ENCODE results near the gene TMOD1. TPM values are rescaled to one million over a fixed set of nuclear protein-coding genes. Genes with fewer than 3 reads are reported as not detected.

Gene TMOD1
- total RNA-seq, 4 donors from 2014 or later, result 30.0 to 47.0 (median 36.0) TPM

GRCh38 chr9:97534961-97535594, 33.6 kb downstream of the TMOD1 start:
- no peaks in the 10 kb centered on the region for H3K27me3 ChIP-seq
- DNase-seq (ENCODE audit: low spot score in 2 of 2), result no peak
- 89 to 94% methylated on average over 10 of the region's 10 CpGs for WGBS, 2 donors
- H3K4me1 ChIP-seq, result peaks cover 0 to 38% (median 2%) of the 10 kb centered on the region in 4 donors
- peaks cover 0 to 15% (median 0%) of the 10 kb centered on the region in 3 donors for H3K36me3 ChIP-seq
- no peak for TF ChIP-seq POLR2A (IDR thresholded peaks at IDR 0.05)
- TF ChIP-seq CTCF (IDR thresholded peaks at IDR 0.05), result no peak
- TF ChIP-seq EP300 (IDR thresholded peaks at IDR 0.05), result no peak
- H3K9me3 ChIP-seq, result peaks cover 0 to 6% (median 0%) of the 10 kb centered on the region in 4 donors
- H3K4me3 ChIP-seq, result no peak overlapping the region
- peak overlapping the region in 1 of 4 donors; percentile 77 for H3K27ac ChIP-seq

DNA sequence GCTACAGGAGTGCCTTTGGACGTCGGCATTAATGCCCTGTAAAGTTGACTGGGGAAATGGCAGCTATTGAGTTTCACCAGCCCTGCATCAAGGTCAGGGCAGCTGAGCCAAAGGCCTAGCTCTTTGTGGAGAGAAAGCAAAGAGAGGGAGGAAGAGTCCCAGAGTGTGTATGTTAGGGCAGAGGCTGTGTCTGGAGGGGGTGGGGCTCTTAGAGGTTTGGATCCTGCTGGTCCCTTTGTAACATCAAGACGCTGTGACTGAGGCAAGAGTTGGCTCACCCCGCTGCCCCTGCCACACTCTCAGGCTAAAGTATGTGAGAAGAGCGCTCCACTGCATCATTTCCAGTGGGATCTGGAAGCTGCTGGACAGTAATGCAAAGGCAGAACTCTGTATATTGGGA, 34.3 kb downstream of the TMOD1 start:
- peaks cover 0 to 38% (median 2%) of the 10 kb centered on the region in 4 donors for H3K4me1 ChIP-seq
- WGBS, 2 donors, result 53 to 73% methylated on average over 5 of the region's 5 CpGs

GRCh38 chr9:97536480-97536879, 35.0 kb downstream of the TMOD1 start:
- 68 to 77% methylated on average over 9 of the region's 9 CpGs for WGBS, 2 donors
- H3K9me3 ChIP-seq, result peaks cover 0 to 6% (median 0%) of the 10 kb centered on the region in 4 donors
- peaks cover 0 to 15% (median 0%) of the 10 kb centered on the region in 3 donors for H3K36me3 ChIP-seq
- DNase-seq (ENCODE audit: low spot score in 2 of 2), result no peak
- TF ChIP-seq EP300 (IDR thresholded peaks at IDR 0.05) (peak in 1 of 2 donors; percentile 36), CTCF (IDR thresholded peaks at IDR 0.05) (no peak)
- peak overlapping the region in 2 of 4 donors; percentile 54 to 77 for H3K27ac ChIP-seq
- H3K4me1 ChIP-seq, result peaks cover 0 to 32% (median 2%) of the 10 kb centered on the region in 4 donors
- H3K27me3 ChIP-seq, result no peaks in the 10 kb centered on the region
- H3K4me3 ChIP-seq, result no peak overlapping the region

More for the DNA sequence above, 34.3 kb downstream of the TMOD1 start:
- H3K4me3 ChIP-seq, result no peak overlapping the region
- DNase-seq (ENCODE audit: low spot score in 2 of 2), result no peak
- H3K27me3 ChIP-seq, result no peaks in the 10 kb centered on the region
- peak overlapping the region in 1 of 4 donors; percentile 77 for H3K27ac ChIP-seq
- no peak for TF ChIP-seq CTCF (IDR thresholded peaks at IDR 0.05)
- TF ChIP-seq EP300 (IDR thresholded peaks at IDR 0.05), result no peak
- no peak for TF ChIP-seq POLR2A (IDR thresholded peaks at IDR 0.05)
- peaks cover 0 to 6% (median 0%) of the 10 kb centered on the region in 4 donors for H3K9me3 ChIP-seq
- peaks cover 0 to 15% (median 0%) of the 10 kb centered on the region in 3 donors for H3K36me3 ChIP-seq

DNA sequence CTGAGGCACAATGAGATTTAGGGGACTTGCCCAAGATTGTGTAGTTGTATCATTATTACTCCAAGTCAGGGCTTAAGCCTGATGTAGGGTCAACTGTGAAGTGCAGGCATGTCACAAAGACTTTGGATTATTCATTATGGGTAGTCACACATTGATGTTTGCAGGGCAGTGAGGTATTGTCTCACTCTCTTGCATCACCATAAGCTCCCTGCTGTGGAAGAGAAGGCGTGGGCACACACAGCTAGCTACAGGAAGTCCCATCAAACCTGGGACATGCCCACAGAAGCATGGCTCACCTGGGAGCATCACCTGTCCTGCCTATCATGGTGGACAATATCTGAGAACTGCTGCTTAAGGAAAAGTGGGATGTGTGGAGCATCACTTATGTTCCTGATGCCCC, 42.1 kb downstream of the TMOD1 start:
- H3K27me3 ChIP-seq, result no peaks in the 10 kb centered on the region
- H3K4me3 ChIP-seq, result no peak overlapping the region
- DNase-seq (ENCODE audit: low spot score in 2 of 2), result no peak
- peaks cover 0 to 13% (median 0%) of the 10 kb centered on the region in 3 donors for H3K36me3 ChIP-seq
- WGBS, 2 donors, result 85 to 88% methylated on average over 1 of the region's 1 CpG
- no peaks in the 10 kb centered on the region for H3K9me3 ChIP-seq
- H3K27ac ChIP-seq, result no peak overlapping the region
- no peak for TF ChIP-seq EP300 (IDR thresholded peaks at IDR 0.05)
- no peak for TF ChIP-seq CTCF (IDR thresholded peaks at IDR 0.05)
- no peak for TF ChIP-seq POLR2A (IDR thresholded peaks at IDR 0.05)
- H3K4me1 ChIP-seq, result no peaks in the 10 kb centered on the region

- no peak overlapping the region for H3K4me3 ChIP-seq
- no peaks in the 10 kb centered on the region for H3K27me3 ChIP-seq
- 52 to 68% methylated on average over 8 of the region's 8 CpGs for WGBS, 2 donors
- H3K9me3 ChIP-seq, result peaks cover 0 to 6% (median 0%) of the 10 kb centered on the region in 4 donors
- H3K27ac ChIP-seq, result peak overlapping the region in 1 of 4 donors; percentile 25
- peaks cover 0 to 12% (median 0%) of the 10 kb centered on the region in 3 donors for H3K36me3 ChIP-seq
- no peaks in the 10 kb centered on the region for H3K4me1 ChIP-seq
- DNase-seq (ENCODE audit: low spot score in 2 of 2), result no peak
- no peak for TF ChIP-seq CTCF (IDR thresholded peaks at IDR 0.05)
- TF ChIP-seq EP300 (IDR thresholded peaks at IDR 0.05), result no peak
- TF ChIP-seq POLR2A (IDR thresholded peaks at IDR 0.05), result no peak
Observed at GRCh38 chr9:97545486-97545885, 44.0 kb downstream of the TMOD1 start.
